Measurements from ENCODE around the gene ACSS3. TPM values are rescaled to one million over a fixed set of nuclear protein-coding genes. Genes with fewer than 3 reads are reported as not detected.

Gene ACSS3
- polyA plus RNA-seq, 1 experiment: 6.2 TPM

- ChIA-PET POLR2A (no interaction called here), CTCF (no interaction called here)
- TF ChIP-seq, protein P1, sequence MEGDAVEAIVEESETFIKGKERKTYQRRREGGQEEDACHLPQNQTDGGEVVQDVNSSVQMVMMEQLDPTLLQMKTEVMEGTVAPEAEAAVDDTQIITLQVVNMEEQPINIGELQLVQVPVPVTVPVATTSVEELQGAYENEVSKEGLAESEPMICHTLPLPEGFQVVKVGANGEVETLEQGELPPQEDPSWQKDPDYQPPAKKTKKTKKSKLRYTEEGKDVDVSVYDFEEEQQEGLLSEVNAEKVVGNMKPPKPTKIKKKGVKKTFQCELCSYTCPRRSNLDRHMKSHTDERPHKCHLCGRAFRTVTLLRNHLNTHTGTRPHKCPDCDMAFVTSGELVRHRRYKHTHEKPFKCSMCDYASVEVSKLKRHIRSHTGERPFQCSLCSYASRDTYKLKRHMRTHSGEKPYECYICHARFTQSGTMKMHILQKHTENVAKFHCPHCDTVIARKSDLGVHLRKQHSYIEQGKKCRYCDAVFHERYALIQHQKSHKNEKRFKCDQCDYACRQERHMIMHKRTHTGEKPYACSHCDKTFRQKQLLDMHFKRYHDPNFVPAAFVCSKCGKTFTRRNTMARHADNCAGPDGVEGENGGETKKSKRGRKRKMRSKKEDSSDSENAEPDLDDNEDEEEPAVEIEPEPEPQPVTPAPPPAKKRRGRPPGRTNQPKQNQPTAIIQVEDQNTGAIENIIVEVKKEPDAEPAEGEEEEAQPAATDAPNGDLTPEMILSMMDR (IDR thresholded peaks at IDR 0.05; ENCODE audit: insufficient read depth, low read depth, low read length): no peak
- Histone ChIP-seq H3K4me3 (ENCODE audit: low read depth, low read length) (no peak overlapping the region), H3K27me3 (ENCODE audit: control insufficient read depth, insufficient read depth, low read length) (no peaks in the 10 kb centered on the region), H3K36me3 (ENCODE audit: control insufficient read depth, insufficient read depth, low read length) (no peaks in the 10 kb centered on the region)
- no peak for DNase-seq (ENCODE audit: low read depth)
These were observed 183.8 kb downstream of the ACSS3 start for GRCh38 chr12:81261508-81262207.

DNA sequence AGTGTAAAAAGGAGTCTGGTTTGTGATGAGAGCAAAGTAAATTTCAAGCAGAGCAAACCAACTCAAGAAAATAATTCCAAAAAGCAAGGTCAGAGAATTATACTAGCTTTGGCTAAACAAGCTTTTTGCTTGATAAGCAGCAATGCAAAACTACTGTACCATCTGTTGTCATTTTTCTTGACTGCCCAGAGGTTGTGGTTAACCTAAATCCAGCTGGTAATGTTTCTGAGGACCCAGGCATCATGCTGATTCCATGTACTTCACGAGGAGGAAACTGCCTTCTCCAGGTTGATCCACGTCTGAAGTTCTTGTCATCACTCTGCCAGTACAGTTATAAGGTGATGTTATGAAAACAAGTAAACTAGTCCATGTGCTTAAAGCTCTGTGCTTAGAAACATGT is 185.2 kb downstream of the ACSS3 start:
- DNase-seq (ENCODE audit: low read depth): no peak
- H3K4me3 ChIP-seq (ENCODE audit: low read depth, low read length): no peak overlapping the region
- TF ChIP-seq, protein P1 (IDR thresholded peaks at IDR 0.05; ENCODE audit: insufficient read depth, low read depth, low read length): no peak
- no peaks in the 10 kb centered on the region for H3K36me3 ChIP-seq (ENCODE audit: control insufficient read depth, insufficient read depth, low read length)
- POLR2A ChIA-PET: no interaction called here
- CTCF ChIA-PET: no interaction called here
- no peaks in the 10 kb centered on the region for H3K27me3 ChIP-seq (ENCODE audit: control insufficient read depth, insufficient read depth, low read length)

GRCh38 chr12:81270385-81270784 is 192.5 kb downstream of the ACSS3 start:
- Histone ChIP-seq H3K36me3 (ENCODE audit: control insufficient read depth, insufficient read depth, low read length) (no peaks in the 10 kb centered on the region), H3K27me3 (ENCODE audit: control insufficient read depth, insufficient read depth, low read length) (no peaks in the 10 kb centered on the region), H3K4me3 (ENCODE audit: low read depth, low read length) (no peak overlapping the region)
- TF ChIP-seq, protein P1 (IDR thresholded peaks at IDR 0.05; ENCODE audit: insufficient read depth, low read depth, low read length): no peak
- CTCF ChIA-PET: no interaction called here
- DNase-seq (ENCODE audit: low read depth): no peak
- POLR2A ChIA-PET: no interaction called here

- H3K27me3 ChIP-seq (ENCODE audit: control insufficient read depth, insufficient read depth, low read length): no peaks in the 10 kb centered on the region
- POLR2A ChIA-PET: no interaction called here
- H3K36me3 ChIP-seq (ENCODE audit: control insufficient read depth, insufficient read depth, low read length): no peaks in the 10 kb centered on the region
- H3K4me3 ChIP-seq (ENCODE audit: low read depth, low read length): no peak overlapping the region
- CTCF ChIA-PET: no interaction called here
- no peak for DNase-seq (ENCODE audit: low read depth)
- TF ChIP-seq, protein P1 (IDR thresholded peaks at IDR 0.05; ENCODE audit: insufficient read depth, low read depth, low read length): no peak
These were observed 197.0 kb downstream of the ACSS3 start for GRCh38 chr12:81274637-81275529.

DNA sequence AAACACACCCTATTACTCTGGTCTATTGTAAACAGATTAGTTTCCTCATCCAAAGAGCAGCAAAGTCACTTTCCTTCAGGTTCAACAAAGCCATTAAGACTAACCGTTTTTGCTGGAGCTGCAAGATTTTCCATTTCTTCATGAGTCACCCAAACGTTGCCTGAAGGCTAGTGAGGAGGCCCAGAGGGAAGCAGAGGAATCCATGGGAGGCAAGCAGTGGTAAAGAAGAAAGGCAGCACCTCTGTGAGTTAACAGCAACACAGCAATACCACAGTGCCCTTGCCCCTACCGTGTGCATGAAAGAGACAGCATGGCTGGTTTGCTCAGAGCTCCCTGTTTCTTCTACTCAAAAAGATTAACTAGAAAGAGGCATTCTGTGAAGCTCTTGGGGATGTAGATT is 206.3 kb downstream of the ACSS3 start:
- no peaks in the 10 kb centered on the region for H3K36me3 ChIP-seq (ENCODE audit: control insufficient read depth, insufficient read depth, low read length)
- H3K27me3 ChIP-seq (ENCODE audit: control insufficient read depth, insufficient read depth, low read length): no peaks in the 10 kb centered on the region
- no peak overlapping the region for H3K4me3 ChIP-seq (ENCODE audit: low read depth, low read length)
- TF ChIP-seq, protein P1 (IDR thresholded peaks at IDR 0.05; ENCODE audit: insufficient read depth, low read depth, low read length): no peak
- ChIA-PET POLR2A (interaction anchor here (0.6 kb wide), 1 partner anchor 1039 kb away, joined by 5 read pairs; no protein-coding TSS in a partner anchor), CTCF (no interaction called here)
- no peak for DNase-seq (ENCODE audit: low read depth)

Data from BJ (cell line).